ENCODE measurements around the gene FCER1G.

Gene FCER1G

DNA sequence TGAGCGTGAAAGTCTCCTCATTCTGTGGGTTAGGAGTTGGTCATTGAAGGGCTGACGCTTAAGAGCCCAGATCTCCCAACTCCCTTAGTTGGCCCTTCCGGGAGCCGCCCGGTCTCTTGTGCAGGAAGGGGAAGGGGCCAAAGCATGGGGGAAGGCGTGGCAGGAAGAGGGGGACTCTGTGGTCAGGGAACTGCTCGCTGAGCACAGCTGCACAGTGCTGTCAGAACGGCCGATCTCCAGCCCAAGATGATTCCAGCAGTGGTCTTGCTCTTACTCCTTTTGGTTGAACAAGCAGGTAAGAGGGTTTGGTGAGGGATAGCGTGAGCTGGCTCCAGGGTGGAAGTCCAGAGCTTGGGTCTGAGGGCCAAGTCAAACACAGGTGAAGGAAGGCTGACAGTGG is at the start of gene FCER1G:
Gene FCER1G, plus strand, starts transcription at position 220 of the 400 bp plus-strand sequence. Its CDS starts 27 bp downstream, at position 247.
- TF ChIP-seq, protein P1, sequence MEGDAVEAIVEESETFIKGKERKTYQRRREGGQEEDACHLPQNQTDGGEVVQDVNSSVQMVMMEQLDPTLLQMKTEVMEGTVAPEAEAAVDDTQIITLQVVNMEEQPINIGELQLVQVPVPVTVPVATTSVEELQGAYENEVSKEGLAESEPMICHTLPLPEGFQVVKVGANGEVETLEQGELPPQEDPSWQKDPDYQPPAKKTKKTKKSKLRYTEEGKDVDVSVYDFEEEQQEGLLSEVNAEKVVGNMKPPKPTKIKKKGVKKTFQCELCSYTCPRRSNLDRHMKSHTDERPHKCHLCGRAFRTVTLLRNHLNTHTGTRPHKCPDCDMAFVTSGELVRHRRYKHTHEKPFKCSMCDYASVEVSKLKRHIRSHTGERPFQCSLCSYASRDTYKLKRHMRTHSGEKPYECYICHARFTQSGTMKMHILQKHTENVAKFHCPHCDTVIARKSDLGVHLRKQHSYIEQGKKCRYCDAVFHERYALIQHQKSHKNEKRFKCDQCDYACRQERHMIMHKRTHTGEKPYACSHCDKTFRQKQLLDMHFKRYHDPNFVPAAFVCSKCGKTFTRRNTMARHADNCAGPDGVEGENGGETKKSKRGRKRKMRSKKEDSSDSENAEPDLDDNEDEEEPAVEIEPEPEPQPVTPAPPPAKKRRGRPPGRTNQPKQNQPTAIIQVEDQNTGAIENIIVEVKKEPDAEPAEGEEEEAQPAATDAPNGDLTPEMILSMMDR (IDR thresholded peaks at IDR 0.05; ENCODE audit: unreplicated experiment in 3 of 3) = no peak
- no peak within 1 kb of the TSS for H3K4me3 Mint-ChIP-seq
- H3K4me1 Mint-ChIP-seq = no peaks in the 10 kb centered on the region
- peaks cover 46% of the 10 kb centered on the region for H3K36me3 Mint-ChIP-seq (ENCODE audit: low read depth)
- no peaks in the 10 kb centered on the region for H3K27me3 Mint-ChIP-seq (ENCODE audit: low read depth)
- no peaks in the 10 kb centered on the region for H3K9me3 Mint-ChIP-seq
- H3K27ac Mint-ChIP-seq = peak within 1 kb of the TSS in 1 of 3 experiments; percentile 91

DNA sequence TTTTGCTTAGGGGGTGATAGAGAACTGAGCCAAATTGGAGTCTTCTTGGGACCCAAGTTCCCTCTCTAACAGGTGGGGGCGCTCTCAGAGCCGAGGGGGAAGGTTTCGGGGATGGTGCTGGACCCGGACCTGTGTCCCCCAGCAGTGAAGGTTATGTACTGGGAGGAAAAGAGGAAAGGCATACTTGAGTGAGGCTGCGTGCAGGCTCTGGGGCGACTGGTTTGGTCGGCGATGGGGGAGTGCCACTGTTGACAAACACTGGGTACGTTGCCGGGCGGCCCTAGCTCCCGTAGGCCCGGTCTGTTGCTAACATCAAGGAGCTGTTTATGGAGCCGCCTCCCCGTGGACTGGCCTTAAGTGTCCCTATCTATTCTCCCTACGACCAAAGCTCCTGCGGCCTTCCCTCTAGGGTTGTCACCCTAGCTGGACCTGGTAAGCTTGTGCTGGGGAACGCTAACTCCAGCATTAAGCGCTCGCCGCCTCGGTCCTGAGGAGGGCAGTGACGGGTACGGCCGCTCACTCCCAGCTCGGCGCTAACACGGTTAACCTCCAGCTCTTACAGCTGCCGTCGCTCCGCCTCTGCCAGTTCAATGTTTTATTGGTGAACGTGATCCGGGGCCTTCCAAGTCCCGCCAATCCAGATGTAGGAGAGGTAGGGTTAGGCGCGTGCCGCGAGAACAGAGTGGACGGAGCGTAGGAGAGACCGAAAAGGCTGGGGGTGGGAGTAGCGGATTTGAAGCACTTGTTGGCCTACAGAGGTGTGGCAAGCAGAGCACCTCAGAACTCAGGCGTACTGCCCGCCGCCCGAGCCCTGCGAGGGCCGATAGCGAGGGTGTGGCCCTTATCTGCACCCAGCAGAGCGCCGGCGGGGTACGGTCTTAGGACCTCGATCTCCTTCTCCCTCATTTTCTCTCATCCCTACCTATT is 49.1 kb upstream of the FCER1G start, which contains the start of gene PPOX:
Gene PPOX, plus strand, starts transcription at position 685 of the 927 bp plus-strand sequence. CDS start 422 bp downstream, outside the sequence.
- peak within 1 kb of the TSS; percentile 83 to 94 (median 88) for H3K4me3 Mint-ChIP-seq
- H3K36me3 Mint-ChIP-seq (ENCODE audit: low read depth) = peaks cover 41% of the 10 kb centered on the region
- no peaks in the 10 kb centered on the region for H3K27me3 Mint-ChIP-seq (ENCODE audit: low read depth)
- peaks cover 41% of the 10 kb centered on the region for H3K4me1 Mint-ChIP-seq
- TF ChIP-seq, protein P1 (IDR thresholded peaks at IDR 0.05; ENCODE audit: unreplicated experiment in 3 of 3) = peak; percentile 27 to 48 (median 46)
- no peaks in the 10 kb centered on the region for H3K9me3 Mint-ChIP-seq
- H3K27ac Mint-ChIP-seq = peak within 1 kb of the TSS; percentile 88 to 93 (median 90)

DNA sequence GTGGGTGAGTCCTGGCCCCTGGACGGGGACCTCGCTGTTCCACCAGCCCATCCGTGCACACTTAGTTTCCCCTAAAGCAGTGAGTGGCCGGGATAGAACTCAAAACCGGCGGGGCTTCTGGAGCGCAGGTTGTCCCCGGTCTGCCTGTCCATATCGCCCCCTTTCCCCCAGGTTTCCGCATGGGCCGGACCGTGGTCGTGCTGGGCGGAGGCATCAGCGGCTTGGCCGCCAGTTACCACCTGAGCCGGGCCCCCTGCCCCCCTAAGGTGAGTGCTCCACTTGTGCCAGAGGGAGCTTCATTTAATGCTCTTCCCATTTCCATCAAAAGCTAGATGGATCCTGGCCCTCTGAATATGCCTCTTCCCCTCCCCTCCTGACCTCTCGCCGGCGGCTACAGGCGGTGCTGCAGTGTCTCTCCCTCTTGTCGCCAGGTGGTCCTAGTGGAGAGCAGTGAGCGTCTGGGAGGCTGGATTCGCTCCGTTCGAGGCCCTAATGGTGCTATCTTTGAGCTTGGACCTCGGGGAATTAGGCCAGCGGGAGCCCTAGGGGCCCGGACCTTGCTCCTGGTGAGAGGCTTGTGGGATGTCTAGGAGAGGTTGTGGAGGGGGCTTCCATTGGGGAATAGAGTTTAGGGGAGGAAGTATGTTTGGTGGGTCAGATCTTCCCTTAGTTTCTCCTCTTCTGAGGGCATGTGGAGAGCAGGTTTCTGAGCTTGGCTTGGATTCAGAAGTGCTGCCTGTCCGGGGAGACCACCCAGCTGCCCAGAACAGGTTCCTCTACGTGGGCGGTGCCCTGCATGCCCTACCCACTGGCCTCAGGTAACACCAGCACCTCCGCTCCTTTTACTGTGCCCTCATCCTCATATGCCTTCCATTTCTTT is 48.2 kb upstream of the FCER1G start:
- Mint-ChIP-seq H3K27ac (peak overlapping the region; percentile 88 to 93 (median 90)), H3K9me3 (no peaks in the 10 kb centered on the region), H3K4me1 (peaks cover 33% of the 10 kb centered on the region), H3K4me3 (peak overlapping the region; percentile 83 to 94 (median 88)), H3K36me3 (ENCODE audit: low read depth) (peaks cover 42% of the 10 kb centered on the region), H3K27me3 (ENCODE audit: low read depth) (no peaks in the 10 kb centered on the region)
- TF ChIP-seq, protein P1 (IDR thresholded peaks at IDR 0.05; ENCODE audit: unreplicated experiment in 3 of 3) = no peak

DNA sequence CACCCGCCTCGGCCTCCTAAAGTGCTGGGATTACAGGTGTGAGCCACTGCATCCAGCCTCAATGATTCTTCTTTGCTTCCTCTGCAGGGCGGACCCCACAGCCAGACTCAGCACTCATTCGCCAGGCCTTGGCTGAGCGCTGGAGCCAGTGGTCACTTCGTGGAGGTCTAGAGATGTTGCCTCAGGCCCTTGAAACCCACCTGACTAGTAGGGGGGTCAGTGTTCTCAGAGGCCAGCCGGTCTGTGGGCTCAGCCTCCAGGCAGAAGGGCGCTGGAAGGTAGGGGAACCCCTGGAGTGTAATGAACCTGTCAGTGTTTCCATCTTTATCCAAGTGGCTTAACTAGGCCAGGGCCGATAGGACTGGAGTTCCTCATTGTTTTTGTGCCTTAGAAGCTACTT is 46.2 kb upstream of the FCER1G start:
- Mint-ChIP-seq H3K27me3 (ENCODE audit: low read depth) (no peaks in the 10 kb centered on the region), H3K36me3 (ENCODE audit: low read depth) (peaks cover 42% of the 10 kb centered on the region), H3K4me3 (peak overlapping the region; percentile 83 to 94 (median 88)), H3K9me3 (no peaks in the 10 kb centered on the region), H3K4me1 (peaks cover 31% of the 10 kb centered on the region), H3K27ac (no peak overlapping the region)
- TF ChIP-seq, protein P1 (IDR thresholded peaks at IDR 0.05; ENCODE audit: unreplicated experiment in 3 of 3) = no peak

DNA sequence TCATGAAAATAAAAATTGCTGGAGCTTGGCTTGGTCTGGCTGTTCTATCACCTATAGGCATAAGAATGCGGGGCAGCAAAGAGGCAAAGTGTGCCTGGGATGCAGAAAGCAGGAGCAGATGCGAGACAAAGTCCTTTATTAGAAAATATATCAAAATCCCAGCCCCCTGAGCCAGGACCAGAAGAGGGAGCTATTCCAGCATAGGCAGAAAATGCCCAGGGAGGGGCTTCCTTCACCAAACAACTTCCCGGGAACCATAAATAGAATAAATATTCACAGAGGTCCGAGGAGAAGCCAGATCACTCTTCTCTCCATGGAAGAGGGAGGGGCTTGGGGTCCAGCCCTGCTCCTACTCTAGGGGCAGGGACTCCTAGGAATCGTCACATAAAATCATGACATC is 43.9 kb upstream of the FCER1G start:
- Mint-ChIP-seq H3K9me3 (no peaks in the 10 kb centered on the region), H3K27ac (no peak overlapping the region), H3K27me3 (ENCODE audit: low read depth) (no peaks in the 10 kb centered on the region), H3K4me3 (peak overlapping the region in 1 of 3 experiments; percentile 14), H3K4me1 (peaks cover 33% of the 10 kb centered on the region), H3K36me3 (ENCODE audit: low read depth) (peaks cover 49% of the 10 kb centered on the region)
- TF ChIP-seq, protein P1 (IDR thresholded peaks at IDR 0.05; ENCODE audit: unreplicated experiment in 3 of 3) = no peak
